ENCODE data around the gene NTHL1. TPM values are rescaled to one million over a fixed set of nuclear protein-coding genes. Genes with fewer than 3 reads are reported as not detected.
"Not testable (repeated sequence)": the region's sequence is repeated elsewhere in the genome, so short reads cannot be mapped to it uniquely, and the experiment has no call there.

NTHL1 gene
- total and polyA plus RNA-seq, 5 experiments from 2014 or later = 9.1 to 20.0 (median 13.1) TPM

DNA sequence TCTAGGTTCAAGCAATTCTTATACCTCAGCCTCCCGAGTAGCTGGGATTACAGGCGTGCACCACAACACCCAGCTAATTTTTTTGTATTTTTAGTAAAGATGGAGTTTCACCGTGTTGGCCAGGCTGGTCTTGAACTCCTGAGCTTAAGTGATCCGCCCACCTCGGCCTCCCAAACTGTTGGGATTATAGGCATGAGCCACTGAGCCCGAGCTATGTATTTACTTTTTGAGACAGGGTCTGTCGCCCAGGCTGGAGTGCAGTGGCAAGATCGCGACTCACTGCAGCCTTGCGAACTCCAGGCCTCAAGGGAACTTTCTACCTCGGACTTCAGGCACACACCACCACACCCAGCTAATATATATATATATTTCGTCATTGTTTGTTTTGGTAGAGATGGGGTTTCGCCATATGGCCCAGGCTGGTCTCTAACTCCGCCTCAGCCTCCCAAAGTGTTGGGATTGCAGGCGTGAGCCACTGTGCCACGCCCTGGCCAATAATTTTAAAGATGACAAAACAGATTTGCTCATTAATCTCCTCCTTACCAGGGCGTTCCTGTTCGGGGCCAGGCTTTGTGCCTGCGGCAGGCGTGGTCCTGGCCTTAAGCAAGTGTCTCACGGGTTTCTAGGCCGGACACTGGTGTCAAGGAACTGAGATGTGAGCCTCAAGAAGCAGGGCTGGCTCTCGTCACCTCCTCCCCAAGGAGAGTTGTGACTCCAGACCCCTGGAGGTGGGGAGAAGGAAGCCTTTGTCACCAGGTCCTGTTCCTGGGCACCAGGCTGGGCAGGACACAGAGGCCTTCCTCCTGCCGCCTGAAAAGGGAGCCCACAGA lies 32.3 kb downstream of the NTHL1 start:
- POLR2A ChIA-PET = interaction anchor here (1.1 kb wide), 1 partner anchor 51 kb away, joined by 4 read pairs; the partner anchor contains the start of gene RPS2
- DNase-seq (no peak), ATAC-seq (no peak)
- Mint-ChIP-seq H3K9me3 (peaks cover 0 to 2% (median 0%) of the 10 kb centered on the region in 9 donors), H3K27ac (peak overlapping the region in 1 of 10 donors; percentile 37), H3K4me3 (no peak overlapping the region), H3K36me3 (no peaks in the 10 kb centered on the region), H3K27me3 (peaks cover 0 to 14% (median 3%) of the 10 kb centered on the region in 5 donors), H3K4me1 (peaks cover under 1 to 6% (median 3%) of the 10 kb centered on the region in 4 donors)

DNA sequence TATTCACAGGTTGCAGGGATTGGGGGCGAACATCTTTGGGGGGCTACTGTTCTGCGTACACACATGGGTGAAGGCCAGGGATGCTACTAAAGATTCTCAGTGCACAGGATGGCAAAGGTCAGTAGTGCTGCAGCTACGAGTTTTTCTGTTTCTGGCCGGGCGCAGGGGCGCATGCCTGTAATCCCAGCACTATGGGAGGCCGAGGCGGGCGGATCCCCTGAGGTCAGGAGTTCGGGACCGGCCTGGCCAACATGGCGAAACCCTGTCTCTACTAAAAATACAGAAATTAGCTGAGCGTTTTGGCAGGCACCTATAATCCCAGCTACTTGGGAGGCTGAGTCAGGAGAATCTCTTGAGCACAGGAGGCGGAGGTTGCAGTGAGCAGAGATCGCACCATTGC lies 34.1 kb downstream of the NTHL1 start:
- no peak for ATAC-seq
- POLR2A ChIA-PET = no interaction called here
- no peak for DNase-seq
- peak overlapping the region in 2 of 10 donors; percentile 33 to 51 for H3K27ac Mint-ChIP-seq
- H3K4me1 Mint-ChIP-seq = peaks cover 6 to 12% (median 10%) of the 10 kb centered on the region in 4 donors
- no peaks in the 10 kb centered on the region for H3K36me3 Mint-ChIP-seq
- peaks cover 0 to 4% (median 0%) of the 10 kb centered on the region in 5 donors for H3K27me3 Mint-ChIP-seq
- H3K4me3 Mint-ChIP-seq = no peak overlapping the region
- no peaks in the 10 kb centered on the region for H3K9me3 Mint-ChIP-seq

DNA sequence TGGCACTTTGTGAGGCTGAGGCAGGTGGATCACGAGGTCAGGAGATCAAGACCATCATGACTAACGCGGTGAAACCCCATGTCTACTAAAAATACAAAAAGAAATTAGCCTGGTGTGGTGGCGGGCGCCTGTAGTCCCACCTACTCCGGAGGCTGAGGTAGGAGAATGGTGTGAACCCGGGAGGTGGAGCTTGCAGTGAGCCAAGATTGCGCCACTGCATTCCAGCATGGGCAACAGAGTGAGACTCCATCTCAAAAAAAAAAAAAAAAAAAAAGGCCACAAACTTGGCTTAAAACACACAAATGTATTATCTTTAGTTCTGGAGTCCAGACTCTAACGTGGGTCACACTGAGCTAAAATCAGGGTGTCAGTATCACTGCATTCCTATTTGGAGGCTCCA lies 35.9 kb downstream of the NTHL1 start:
- H3K36me3 Mint-ChIP-seq, H3K9me3 Mint-ChIP-seq, H3K27me3 Mint-ChIP-seq, ATAC-seq, DNase-seq: not testable (repeated sequence)
- Mint-ChIP-seq H3K4me3 (peak overlapping the region in 2 of 10 donors; percentile 24 to 42), H3K27ac (peak overlapping the region in 2 of 10 donors; percentile 17 to 29), H3K4me1 (peaks cover 17 to 30% (median 27%) of the 10 kb centered on the region in 4 donors)
- POLR2A ChIA-PET = interaction anchor here (0.6 to 0.7 kb wide), 4 partner anchors 14 to 242 kb away, joined by 3 to 4 read pairs (median 3); partner anchors contain the start of gene RPS2

DNA sequence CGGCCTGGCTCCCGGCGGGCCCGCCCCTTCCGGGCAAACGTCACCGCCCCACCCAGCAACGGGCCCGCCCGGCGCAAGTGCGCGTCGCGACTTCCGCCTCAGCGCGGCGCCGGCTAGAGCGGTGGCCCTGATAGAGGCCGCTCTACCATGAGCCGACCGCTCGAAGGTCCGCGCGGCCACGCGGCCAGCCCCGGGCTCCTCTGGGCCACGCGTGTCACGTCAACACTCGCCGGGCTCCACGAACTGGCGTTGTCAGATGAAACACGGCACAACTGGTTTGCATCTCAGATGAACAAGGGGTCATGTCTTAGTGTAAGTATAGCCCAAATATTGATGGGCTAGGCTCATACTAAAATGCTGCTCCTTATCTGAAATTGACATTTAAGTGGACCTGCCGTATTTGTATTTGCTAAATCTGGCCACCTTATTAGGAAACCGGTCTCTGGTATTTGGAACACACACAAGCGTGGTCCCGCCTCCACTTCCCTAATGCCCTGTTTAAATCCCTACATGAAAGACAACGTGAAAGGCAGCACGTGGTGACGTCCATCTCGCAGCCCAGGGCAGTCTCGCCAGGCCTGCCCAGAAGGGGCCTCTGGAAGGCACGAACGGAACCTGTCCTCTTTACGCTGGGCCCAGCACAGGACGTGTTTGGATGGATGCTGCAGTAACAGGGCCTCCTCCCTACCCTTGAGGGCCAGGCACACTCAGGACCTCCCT lies 37.7 kb downstream of the NTHL1 start, which contains the start of gene ZNF598:
Gene ZNF598 (minus strand): TSS at position 31 of the 720 bp plus-strand sequence.
- H3K36me3 Mint-ChIP-seq = no peaks in the 10 kb centered on the region
- peak within 1 kb of the TSS; percentile 78 to 94 (median 91) for H3K4me3 Mint-ChIP-seq
- H3K4me1 Mint-ChIP-seq = peaks cover 24 to 47% (median 41%) of the 10 kb centered on the region in 4 donors
- peak; percentile 88 to 92 for ATAC-seq
- POLR2A ChIA-PET = interaction anchor here (1.0 to 2.7 kb wide), 8 partner anchors 9 to 145 kb away, joined by 3 to 21 read pairs (median 6); partner anchors contain the start of genes GFER, NOXO1, NTHL1 and RPS2
- no peaks in the 10 kb centered on the region for H3K9me3 Mint-ChIP-seq
- no peaks in the 10 kb centered on the region for H3K27me3 Mint-ChIP-seq
- peak; percentile 59 to 89 (median 78) for DNase-seq
- peak within 1 kb of the TSS; percentile 75 to 98 (median 98) for H3K27ac Mint-ChIP-seq

DNA sequence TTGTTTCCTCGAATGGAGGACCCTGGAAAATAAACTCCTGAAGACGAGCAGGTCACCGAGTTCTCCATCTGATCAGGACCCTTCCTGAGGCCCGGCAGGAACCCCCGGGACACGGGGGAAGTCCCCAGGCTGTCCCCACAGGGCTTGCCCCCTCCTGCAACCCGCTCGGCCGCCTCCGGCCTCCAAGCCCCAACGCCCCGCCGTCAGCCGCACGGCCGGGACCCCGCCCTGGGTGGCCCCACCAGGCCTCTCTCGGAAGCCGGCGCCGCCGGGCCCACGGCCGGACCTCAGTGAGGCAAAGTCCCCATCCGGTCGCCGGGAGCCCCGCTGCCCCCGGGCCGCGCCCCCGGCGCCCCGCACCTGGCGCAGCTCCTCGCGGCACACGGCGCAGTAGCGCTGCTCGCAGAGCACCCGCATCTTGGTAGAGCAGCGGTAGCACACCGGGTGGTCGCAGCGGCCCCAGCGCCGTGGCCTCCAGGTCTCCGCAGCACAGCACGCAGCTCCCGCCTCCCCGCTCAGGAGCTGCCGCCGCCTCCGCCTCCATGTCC lies 38.4 kb downstream of the NTHL1 start:
- no peaks in the 10 kb centered on the region for H3K27me3 Mint-ChIP-seq
- peak overlapping the region; percentile 51 to 93 (median 82) for H3K27ac Mint-ChIP-seq
- POLR2A ChIA-PET = interaction anchor here (0.9 to 2.7 kb wide), 10 partner anchors 8 to 146 kb away, joined by 3 to 21 read pairs (median 4); partner anchors contain the start of genes GFER, NOXO1, NTHL1 and RPS2
- peaks cover 26 to 49% (median 46%) of the 10 kb centered on the region in 4 donors for H3K4me1 Mint-ChIP-seq
- peak in 1 of 10 donors; percentile 28 for DNase-seq
- peak overlapping the region; percentile 74 to 93 (median 88) for H3K4me3 Mint-ChIP-seq
- ATAC-seq = peak; percentile 67 to 72
- H3K9me3 Mint-ChIP-seq = no peaks in the 10 kb centered on the region
- no peaks in the 10 kb centered on the region for H3K36me3 Mint-ChIP-seq

DNA sequence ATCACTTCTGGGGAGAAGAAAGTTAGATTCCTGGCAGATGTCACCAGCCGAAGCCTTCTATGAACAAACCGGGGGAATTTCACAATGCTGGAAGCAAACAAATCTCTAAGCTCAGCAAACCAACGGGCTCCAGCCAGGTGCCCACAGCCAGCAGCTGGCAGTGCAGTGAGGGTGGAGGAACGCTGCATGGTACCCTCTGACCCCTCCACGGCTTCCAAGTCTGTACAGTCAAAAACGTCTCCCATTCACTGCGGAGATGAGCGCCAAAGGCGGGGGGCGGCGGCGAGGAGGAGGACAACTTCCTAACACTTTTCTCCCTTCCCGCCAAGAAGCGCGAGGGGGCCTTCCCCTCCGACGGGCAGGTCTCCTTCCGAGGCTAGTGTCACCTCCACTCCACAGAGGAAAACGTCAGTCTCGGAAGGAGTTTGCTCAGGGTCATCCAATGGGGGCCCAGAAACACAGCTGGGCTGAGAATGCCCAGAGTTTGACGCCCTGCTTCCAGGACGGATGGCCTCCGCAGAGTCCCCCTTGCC lies 38.9 kb downstream of the NTHL1 start:
- no peaks in the 10 kb centered on the region for H3K36me3 Mint-ChIP-seq
- no peaks in the 10 kb centered on the region for H3K9me3 Mint-ChIP-seq
- H3K27me3 Mint-ChIP-seq = no peaks in the 10 kb centered on the region
- POLR2A ChIA-PET = interaction anchor here (0.5 to 2.7 kb wide), 13 partner anchors 8 to 530 kb away, joined by 3 to 21 read pairs (median 4); partner anchors contain the start of genes NOXO1, NTHL1, RPS2 and SYNGR3
- peaks cover 28 to 52% (median 48%) of the 10 kb centered on the region in 4 donors for H3K4me1 Mint-ChIP-seq
- peak overlapping the region; percentile 74 to 93 (median 88) for H3K4me3 Mint-ChIP-seq
- ATAC-seq (peak in 1 of 2 donors; percentile 8), DNase-seq (peak in 1 of 10 donors; percentile 26)
- peak overlapping the region; percentile 51 to 93 (median 82) for H3K27ac Mint-ChIP-seq

DNA sequence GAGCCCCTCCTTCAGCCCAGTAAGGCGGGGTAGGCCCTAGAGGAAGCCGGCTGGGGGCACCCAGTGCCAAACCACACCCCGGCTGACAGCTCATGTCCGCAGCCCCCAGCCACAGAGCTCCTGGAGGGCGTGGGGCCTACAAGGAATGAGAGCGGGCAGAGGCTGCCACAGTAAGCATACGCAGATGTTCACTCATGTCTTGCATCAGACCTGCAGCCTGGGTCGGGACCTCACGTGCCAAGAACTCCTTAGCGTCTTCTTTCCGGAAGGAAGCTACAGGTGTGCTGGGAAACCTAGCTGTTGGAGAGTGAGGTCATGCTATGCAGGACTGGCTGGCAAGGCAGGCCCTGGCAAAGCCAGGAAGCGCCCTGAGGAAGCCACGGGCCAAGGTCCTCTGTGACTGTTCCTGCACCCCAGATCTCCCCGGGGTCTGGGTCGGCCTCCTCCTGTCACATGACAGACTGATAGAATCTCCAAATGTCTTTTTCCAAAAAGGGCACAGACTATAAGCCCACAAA lies 39.6 kb downstream of the NTHL1 start:
- peaks cover 28 to 52% (median 48%) of the 10 kb centered on the region in 4 donors for H3K4me1 Mint-ChIP-seq
- H3K27ac Mint-ChIP-seq = peak overlapping the region; percentile 50 to 93 (median 82)
- ATAC-seq (no peak), DNase-seq (no peak)
- H3K36me3 Mint-ChIP-seq = no peaks in the 10 kb centered on the region
- H3K27me3 Mint-ChIP-seq = no peaks in the 10 kb centered on the region
- peak overlapping the region; percentile 74 to 93 (median 88) for H3K4me3 Mint-ChIP-seq
- H3K9me3 Mint-ChIP-seq = no peaks in the 10 kb centered on the region
- POLR2A ChIA-PET = interaction anchor here (0.5 to 2.7 kb wide), 10 partner anchors 16 to 531 kb away, joined by 3 to 21 read pairs (median 4); partner anchors contain the start of genes RPS2, SYNGR3 and TRAF7

DNA sequence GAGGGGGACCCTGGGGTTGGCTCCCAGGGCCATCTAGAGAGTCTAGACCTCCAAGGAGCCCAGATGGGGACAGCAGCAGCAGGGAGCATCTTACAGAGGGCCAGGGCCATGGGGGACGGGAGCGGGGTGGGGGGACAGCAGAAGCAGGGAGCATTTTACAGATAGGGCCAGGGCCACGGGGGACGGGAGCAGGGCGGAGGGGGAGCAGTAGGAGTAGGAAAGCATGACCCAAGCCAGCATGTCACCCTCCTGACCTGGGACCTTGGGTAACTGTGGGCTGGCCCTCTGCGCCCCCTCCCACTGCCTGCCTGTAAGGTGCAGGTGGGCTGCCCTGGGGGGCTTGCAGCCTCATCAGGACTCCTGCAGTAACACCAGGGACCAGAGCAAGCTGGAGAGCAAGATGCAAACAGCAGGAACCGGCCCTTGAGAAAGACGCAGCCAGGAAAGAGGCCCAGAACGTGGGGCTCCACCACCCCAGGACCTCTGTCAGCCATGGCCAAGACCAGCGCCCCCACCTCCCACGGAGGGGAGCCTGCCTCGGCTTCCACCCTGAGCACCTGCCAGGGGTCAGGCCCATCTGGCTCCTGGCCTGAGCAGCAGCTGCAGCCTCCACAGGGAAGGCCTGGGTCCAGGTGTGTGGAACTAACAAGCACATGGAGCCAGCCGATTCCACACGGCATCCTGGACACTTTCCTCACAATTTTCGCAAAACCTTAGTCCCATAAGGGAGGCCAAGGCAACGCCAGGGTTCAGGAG lies 40.4 kb downstream of the NTHL1 start:
- H3K36me3 Mint-ChIP-seq = peaks cover 0 to 3% (median 0%) of the 10 kb centered on the region in 3 donors
- DNase-seq (no peak), ATAC-seq (no peak)
- H3K27ac Mint-ChIP-seq = peak overlapping the region in 9 of 10 donors; percentile 73 to 93 (median 84)
- POLR2A ChIA-PET = interaction anchor here (0.5 to 2.7 kb wide), 6 partner anchors 16 to 1773 kb away, joined by 3 to 21 read pairs (median 4); partner anchors contain the start of genes RPS2, SYNGR3 and TBL3
- H3K27me3 Mint-ChIP-seq = no peaks in the 10 kb centered on the region
- peaks cover 28 to 55% (median 48%) of the 10 kb centered on the region in 4 donors for H3K4me1 Mint-ChIP-seq
- H3K4me3 Mint-ChIP-seq = peak overlapping the region; percentile 74 to 93 (median 88)
- no peaks in the 10 kb centered on the region for H3K9me3 Mint-ChIP-seq

DNA sequence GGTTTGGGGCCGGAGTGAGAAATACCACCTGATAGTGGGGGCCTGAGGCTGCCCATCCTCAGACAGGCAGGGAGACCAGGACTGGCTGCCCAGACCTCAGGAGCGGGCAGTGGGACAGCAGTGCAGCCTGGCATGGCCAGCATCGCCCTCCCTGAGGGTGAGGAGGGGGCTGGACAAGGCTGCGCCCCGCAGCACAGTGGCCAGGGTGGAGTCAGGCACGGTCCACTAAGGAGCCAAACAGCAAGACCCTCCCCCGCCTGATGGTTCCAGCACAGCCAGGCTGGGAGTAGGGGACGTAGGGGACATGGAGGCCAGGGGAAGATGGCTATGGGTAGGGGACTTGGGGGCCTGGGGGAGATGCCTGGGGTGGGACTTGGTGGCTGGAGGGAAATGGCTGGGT lies 41.3 kb downstream of the NTHL1 start:
- no peaks in the 10 kb centered on the region for H3K9me3 Mint-ChIP-seq
- H3K4me3 Mint-ChIP-seq = peak overlapping the region in 6 of 10 donors; percentile 4 to 92 (median 68)
- H3K36me3 Mint-ChIP-seq = peaks cover 0 to 10% (median under 1%) of the 10 kb centered on the region in 3 donors
- H3K4me1 Mint-ChIP-seq = peaks cover 28 to 56% (median 48%) of the 10 kb centered on the region in 4 donors
- ATAC-seq (no peak), DNase-seq (no peak)
- no peaks in the 10 kb centered on the region for H3K27me3 Mint-ChIP-seq
- H3K27ac Mint-ChIP-seq = peak overlapping the region in 6 of 10 donors; percentile 28 to 88 (median 83)
- POLR2A ChIA-PET = no interaction called here

DNA sequence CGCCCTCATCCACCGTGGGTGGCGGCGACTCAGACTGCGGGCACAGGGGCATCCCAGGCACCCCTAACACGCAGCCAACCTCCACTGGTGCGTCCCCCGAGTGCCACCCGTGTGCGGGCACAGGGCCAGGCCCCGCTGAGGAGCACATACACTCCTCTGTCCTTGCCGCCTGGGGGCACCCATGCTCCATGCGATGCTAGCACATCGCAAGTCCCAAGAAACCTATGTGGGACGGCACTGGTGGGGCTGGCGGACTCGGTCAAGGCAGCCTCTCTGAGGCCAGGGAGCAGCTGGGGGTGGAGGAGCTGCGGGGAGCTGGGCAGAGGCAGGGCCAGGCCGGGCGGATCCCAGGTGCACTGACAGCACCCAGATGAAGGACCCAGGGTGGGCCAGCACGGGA lies 42.0 kb downstream of the NTHL1 start:
- DNase-seq = no peak
- peaks cover 28 to 56% (median 48%) of the 10 kb centered on the region in 4 donors for H3K4me1 Mint-ChIP-seq
- H3K4me3 Mint-ChIP-seq = peak overlapping the region in 2 of 10 donors; percentile 22 to 78
- peak overlapping the region in 1 of 10 donors; percentile 56 for H3K27ac Mint-ChIP-seq
- ATAC-seq = no peak
- POLR2A ChIA-PET = interaction anchor here (1.7 to 3.4 kb wide), 2 partner anchors 46 to 150 kb away, joined by 3 to 16 read pairs; partner anchors contain the start of genes NDUFB10 and TRAF7
- H3K9me3 Mint-ChIP-seq = no peaks in the 10 kb centered on the region
- H3K27me3 Mint-ChIP-seq = no peaks in the 10 kb centered on the region
- peaks cover 0 to 16% (median 4%) of the 10 kb centered on the region in 3 donors for H3K36me3 Mint-ChIP-seq
